Peyer's patch (tissue), 4 donors: ENCODE results near the gene ZNF433. TPM values are rescaled to one million over a fixed set of nuclear protein-coding genes. Genes with fewer than 3 reads are reported as not detected.

ENCODE experiments used
- DNase-seq, 3 donors: peaks; one replicate each; pipeline ENCODE4 v3.0.0-alpha.2; 2017 to 2019
- H3K27ac ChIP-seq, 4 donors: fragments of 200-600 bp; sonication (generic); one replicate each; pipeline ENCODE4 v1.5.1; 2016 to 2019
- H3K27me3 ChIP-seq, 2 donors: fragments of 200-600 bp; sonication (generic); one replicate each; pipeline ENCODE4 v1.5.1; 2019
- H3K36me3 ChIP-seq, 3 donors: fragments of 200-600 bp; sonication (generic); one replicate each; pipeline ENCODE4 v1.5.1; 2016 to 2019
- H3K4me1 ChIP-seq, 4 donors: fragments of 200-600 bp; sonication (generic); one replicate each; pipeline ENCODE4 v1.5.1; 2016 to 2019
- H3K4me3 ChIP-seq, 4 donors: fragments of 200-600 bp; sonication (generic); 1 replicate in 3 of 4; 2 replicates in 1 of 4; pipeline ENCODE4 v1.5.1; 2016 to 2019; ENCODE audit warnings: mild to moderate bottlenecking in 1 of 4
- H3K9me3 ChIP-seq, 4 donors: fragments of 200-600 bp; sonication (generic); one replicate each; pipeline ENCODE4 v1.5.1; 2016 to 2019; ENCODE audit warnings: mild to moderate bottlenecking in 1 of 4
- POLR2A ChIP-seq, 2 donors: fragments of 450-650 bp; IDR thresholded peaks; one replicate each; pipeline ENCODE4 v1.5.1; 2017; ENCODE audit warnings: antibody characterized with exemption in 2 of 2, mild to moderate bottlenecking in 2 of 2, moderate library complexity in 2 of 2
- total RNA-seq, 4 donors: library from RNA; depleted of rRNA; stranded (reverse); fragments of >200 nt; gene quantifications; one replicate each; pipeline ENCODE4 v1.1.0, GENCODE V29; 2016
- TF ChIP-seq, protein P1 (sequence below), 6 experiments: fragments of 450-650 bp in 4 of 6; fragments of 200-600 bp in 2 of 6; sonication (generic) in 1 of 6; IDR thresholded peaks; one replicate each; pipeline ENCODE4 v1.5.1; 2017 to 2019; ENCODE audit warnings: antibody characterized with exemption in 6 of 6, mild to moderate bottlenecking in 3 of 6, moderate library complexity in 1 of 6

The ZNF433 gene
- total RNA-seq, 4 donors from 2014 or later: 0.35 to 3.5 (median 1.7) TPM; not detected in 1

GRCh38 chr19:12042893-12043292 lies 7.4 kb upstream of the ZNF433 start:
- Histone ChIP-seq H3K27ac (no peak overlapping the region), H3K9me3 (peaks cover 0 to 26% (median 6%) of the 10 kb centered on the region in 4 donors), H3K27me3 (no peaks in the 10 kb centered on the region), H3K36me3 (no peaks in the 10 kb centered on the region), H3K4me3 (no peak overlapping the region), H3K4me1 (no peaks in the 10 kb centered on the region)
- DNase-seq: no peak
- TF ChIP-seq, protein P1, sequence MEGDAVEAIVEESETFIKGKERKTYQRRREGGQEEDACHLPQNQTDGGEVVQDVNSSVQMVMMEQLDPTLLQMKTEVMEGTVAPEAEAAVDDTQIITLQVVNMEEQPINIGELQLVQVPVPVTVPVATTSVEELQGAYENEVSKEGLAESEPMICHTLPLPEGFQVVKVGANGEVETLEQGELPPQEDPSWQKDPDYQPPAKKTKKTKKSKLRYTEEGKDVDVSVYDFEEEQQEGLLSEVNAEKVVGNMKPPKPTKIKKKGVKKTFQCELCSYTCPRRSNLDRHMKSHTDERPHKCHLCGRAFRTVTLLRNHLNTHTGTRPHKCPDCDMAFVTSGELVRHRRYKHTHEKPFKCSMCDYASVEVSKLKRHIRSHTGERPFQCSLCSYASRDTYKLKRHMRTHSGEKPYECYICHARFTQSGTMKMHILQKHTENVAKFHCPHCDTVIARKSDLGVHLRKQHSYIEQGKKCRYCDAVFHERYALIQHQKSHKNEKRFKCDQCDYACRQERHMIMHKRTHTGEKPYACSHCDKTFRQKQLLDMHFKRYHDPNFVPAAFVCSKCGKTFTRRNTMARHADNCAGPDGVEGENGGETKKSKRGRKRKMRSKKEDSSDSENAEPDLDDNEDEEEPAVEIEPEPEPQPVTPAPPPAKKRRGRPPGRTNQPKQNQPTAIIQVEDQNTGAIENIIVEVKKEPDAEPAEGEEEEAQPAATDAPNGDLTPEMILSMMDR (IDR thresholded peaks at IDR 0.05): no peak
- no peak for TF ChIP-seq POLR2A (IDR thresholded peaks at IDR 0.05)

DNA sequence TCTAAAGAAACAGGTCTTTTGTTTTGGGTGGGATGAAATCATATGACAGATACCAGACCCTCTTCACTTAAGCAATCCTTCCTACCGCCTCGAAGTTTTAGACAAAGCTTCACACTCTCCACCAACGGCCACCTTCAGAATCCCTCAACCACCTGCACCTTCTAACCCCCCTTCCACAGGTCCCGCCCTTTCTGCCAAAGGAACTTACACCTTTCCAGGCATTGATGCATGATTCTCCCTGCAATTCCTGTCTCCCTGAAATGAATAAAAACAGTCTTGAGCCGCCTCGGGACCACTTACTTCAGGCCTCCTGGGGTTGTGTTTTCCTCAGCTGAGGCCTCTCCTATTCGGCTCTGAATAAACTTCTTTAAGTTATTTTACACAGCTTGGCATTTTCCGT lies 859 bp downstream of the ZNF433 start:
- no peak for DNase-seq

DNA sequence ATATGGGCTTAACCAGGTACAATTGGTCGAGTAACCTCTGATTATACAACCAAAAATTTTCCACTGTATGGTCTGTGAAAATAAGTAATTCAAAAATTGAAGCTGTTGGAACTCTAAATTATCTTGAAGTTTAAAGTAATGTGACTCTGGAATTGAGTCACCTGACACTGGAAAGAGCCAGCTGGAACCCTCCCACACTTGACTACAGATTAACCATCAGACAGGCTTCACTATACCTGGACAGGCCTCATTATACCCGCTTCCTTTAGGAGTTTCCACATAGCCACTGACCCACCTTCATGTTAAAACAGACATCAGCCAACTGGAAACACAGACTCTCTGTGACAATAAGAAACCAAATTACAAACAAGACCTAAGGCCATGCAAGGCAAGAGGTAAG lies 1.3 kb downstream of the ZNF433 start:
- no peaks in the 10 kb centered on the region for H3K36me3 ChIP-seq
- no peaks in the 10 kb centered on the region for H3K9me3 ChIP-seq
- H3K4me3 ChIP-seq: no peak overlapping the region
- no peaks in the 10 kb centered on the region for H3K4me1 ChIP-seq
- H3K27me3 ChIP-seq: no peaks in the 10 kb centered on the region
- DNase-seq: no peak
- H3K27ac ChIP-seq: no peak overlapping the region
- TF ChIP-seq, protein P1 (IDR thresholded peaks at IDR 0.05): no peak
- no peak for TF ChIP-seq POLR2A (IDR thresholded peaks at IDR 0.05)

More for the DNA sequence above, 859 bp downstream of the ZNF433 start:
- H3K36me3 ChIP-seq: no peaks in the 10 kb centered on the region
- peak overlapping the region in 1 of 4 donors; percentile 80 for H3K27ac ChIP-seq
- no peaks in the 10 kb centered on the region for H3K9me3 ChIP-seq
- TF ChIP-seq, protein P1 (IDR thresholded peaks at IDR 0.05): no peak
- TF ChIP-seq POLR2A (IDR thresholded peaks at IDR 0.05): no peak
- no peaks in the 10 kb centered on the region for H3K27me3 ChIP-seq
- peak overlapping the region; percentile 56 to 70 (median 60) for H3K4me3 ChIP-seq
- no peaks in the 10 kb centered on the region for H3K4me1 ChIP-seq

GRCh38 chr19:12015753-12016116 lies 19.7 kb downstream of the ZNF433 start:
- TF ChIP-seq, protein P1 (IDR thresholded peaks at IDR 0.05): no peak
- TF ChIP-seq POLR2A (IDR thresholded peaks at IDR 0.05): no peak
- Histone ChIP-seq H3K27me3 (no peaks in the 10 kb centered on the region), H3K27ac (no peak overlapping the region), H3K4me3 (no peak overlapping the region), H3K4me1 (no peaks in the 10 kb centered on the region), H3K9me3 (peaks cover 0 to 62% (median 30%) of the 10 kb centered on the region in 4 donors), H3K36me3 (peaks cover 0 to 48% (median 3%) of the 10 kb centered on the region in 3 donors)
- DNase-seq: no peak

DNA sequence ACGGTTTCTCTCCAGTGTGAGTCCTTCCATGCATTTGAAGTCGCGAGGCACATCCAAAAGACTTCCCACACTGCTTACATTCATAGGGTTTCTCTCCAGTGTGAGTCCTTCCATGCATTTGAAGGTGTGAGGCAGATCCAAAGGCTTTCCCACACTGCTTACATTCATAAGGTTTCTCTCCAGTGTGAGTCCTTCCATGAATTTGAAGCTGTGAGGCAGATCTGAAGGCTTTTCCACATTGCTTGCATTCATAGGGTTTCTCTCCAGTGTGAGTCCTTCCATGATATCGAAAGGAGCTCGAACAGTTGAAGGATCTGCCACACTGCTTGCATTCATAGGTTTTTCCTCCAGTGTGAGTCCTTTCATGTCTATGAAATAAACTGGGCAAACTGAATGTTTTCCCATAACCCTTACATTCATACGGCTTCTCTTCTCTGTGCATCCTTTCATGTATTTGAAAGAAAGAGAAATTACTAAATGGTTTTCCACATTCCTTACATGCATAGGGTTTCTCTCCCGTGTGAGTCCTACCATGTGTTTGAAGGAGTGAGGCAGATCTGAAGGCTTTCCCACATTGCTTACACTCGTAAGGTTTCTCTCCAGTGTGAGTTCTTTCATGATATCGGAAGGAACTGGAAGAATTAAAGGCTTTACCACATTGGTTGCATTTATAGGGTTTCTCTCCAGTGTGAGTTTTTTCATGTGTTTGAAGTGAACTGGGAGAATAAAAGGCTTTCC lies 20.3 kb downstream of the ZNF433 start:
- no peak for TF ChIP-seq POLR2A (IDR thresholded peaks at IDR 0.05)
- H3K9me3 ChIP-seq: peaks cover 0 to 62% (median 30%) of the 10 kb centered on the region in 4 donors
- peaks cover 0 to 48% (median 3%) of the 10 kb centered on the region in 3 donors for H3K36me3 ChIP-seq
- no peak overlapping the region for H3K4me3 ChIP-seq
- no peak overlapping the region for H3K27ac ChIP-seq
- DNase-seq: no peak
- H3K27me3 ChIP-seq: no peaks in the 10 kb centered on the region
- no peaks in the 10 kb centered on the region for H3K4me1 ChIP-seq

DNA sequence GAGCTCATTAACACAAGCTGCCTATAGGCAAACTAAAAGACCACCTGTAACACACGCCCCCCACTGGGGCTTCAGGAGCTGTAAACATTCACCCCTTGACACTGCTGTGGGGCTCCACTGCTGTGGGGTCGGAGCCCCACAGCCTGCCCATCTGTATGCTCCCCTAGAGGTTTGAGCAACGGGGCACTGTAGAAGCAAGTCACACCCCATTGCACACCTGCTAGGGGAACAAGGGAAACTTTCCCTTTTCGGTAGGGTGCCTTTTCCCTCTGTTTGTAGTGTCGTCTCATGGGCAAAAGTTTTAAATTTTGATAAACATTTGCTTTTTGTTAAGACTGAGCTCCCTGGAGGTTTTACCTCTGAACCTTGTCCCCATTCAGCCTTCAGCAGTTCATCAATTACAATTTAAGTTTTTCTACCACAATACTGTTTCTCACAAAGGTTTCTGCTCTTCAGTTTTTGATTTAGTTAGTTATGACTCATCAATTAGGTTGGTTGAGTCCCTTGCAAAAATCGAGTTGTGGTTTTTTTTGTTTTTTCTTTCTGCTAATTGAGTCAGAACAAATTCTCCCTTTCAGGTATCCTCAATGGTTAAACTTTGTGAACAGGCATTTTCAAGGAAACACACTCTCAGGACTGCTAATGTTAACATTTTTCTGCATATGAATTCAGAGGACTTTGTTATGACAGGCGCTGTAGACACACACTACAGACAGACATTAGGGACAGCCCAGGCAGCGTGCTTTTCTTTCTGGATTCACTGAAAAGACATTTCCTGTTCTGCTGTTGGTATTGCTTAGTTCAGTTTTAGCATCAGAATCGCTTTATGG lies 35.1 kb downstream of the ZNF433 start:
- no peaks in the 10 kb centered on the region for H3K9me3 ChIP-seq
- TF ChIP-seq, protein P1 (IDR thresholded peaks at IDR 0.05): no peak
- no peak for TF ChIP-seq POLR2A (IDR thresholded peaks at IDR 0.05)
- H3K36me3 ChIP-seq: peaks cover 0 to 20% (median 0%) of the 10 kb centered on the region in 3 donors
- no peak overlapping the region for H3K4me3 ChIP-seq
- H3K4me1 ChIP-seq: no peaks in the 10 kb centered on the region
- no peak overlapping the region for H3K27ac ChIP-seq
- H3K27me3 ChIP-seq: no peaks in the 10 kb centered on the region
- DNase-seq: no peak
